ENCODE measurements around the gene POLG2. TPM values are rescaled to one million over a fixed set of nuclear protein-coding genes. Genes with fewer than 3 reads are reported as not detected.

The POLG2 gene
- total and polyA plus RNA-seq, 9 of the 15 experiments (the other 6 are each of a cell fraction or from before 2014, with no cell fraction given): 13.4 to 44.8 (median 37.0) TPM

DNA sequence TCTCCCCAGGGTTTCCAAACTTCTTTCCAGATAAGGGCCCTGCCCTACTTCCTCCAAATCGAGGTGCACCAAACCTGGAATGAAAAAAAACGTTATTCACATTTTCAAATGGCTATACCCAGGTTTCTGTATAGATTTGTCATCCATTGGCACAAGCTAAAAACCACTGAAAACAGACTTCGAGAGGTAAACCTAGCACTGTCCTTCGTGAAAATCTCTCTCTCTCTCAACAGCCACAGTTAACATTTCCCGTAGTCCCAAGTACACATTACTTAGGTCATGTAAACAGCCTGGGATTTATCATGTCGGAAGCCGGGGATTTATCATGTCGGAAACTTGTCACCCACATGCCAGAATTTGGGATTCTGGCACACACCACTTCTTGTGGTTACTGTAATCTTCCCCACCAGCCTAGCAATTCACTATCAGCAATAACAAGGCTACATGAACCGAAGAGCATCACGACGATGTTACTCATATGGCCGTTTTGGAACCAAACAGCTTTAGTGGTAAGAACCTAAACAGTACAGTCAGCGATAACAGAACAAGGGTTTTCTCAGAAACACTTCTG lies 8.0 kb upstream of the POLG2 start (continued):
- TF ChIP-seq, protein P1, sequence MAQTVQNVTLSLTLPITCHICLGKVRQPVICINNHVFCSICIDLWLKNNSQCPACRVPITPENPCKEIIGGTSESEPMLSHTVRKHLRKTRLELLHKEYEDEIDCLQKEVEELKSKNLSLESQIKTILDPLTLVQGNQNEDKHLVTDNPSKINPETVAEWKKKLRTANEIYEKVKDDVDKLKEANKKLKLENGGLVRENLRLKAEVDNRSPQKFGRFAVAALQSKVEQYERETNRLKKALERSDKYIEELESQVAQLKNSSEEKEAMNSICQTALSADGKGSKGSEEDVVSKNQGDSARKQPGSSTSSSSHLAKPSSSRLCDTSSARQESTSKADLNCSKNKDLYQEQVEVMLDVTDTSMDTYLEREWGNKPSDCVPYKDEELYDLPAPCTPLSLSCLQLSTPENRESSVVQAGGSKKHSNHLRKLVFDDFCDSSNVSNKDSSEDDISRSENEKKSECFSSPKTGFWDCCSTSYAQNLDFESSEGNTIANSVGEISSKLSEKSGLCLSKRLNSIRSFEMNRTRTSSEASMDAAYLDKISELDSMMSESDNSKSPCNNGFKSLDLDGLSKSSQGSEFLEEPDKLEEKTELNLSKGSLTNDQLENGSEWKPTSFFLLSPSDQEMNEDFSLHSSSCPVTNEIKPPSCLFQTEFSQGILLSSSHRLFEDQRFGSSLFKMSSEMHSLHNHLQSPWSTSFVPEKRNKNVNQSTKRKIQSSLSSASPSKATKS (CRISPR knock-in tag; IDR thresholded peaks at IDR 0.05): no peak
- TF ChIP-seq NCOA1 (IDR thresholded peaks at IDR 0.05; ENCODE audit: low read depth) (no peak), NUFIP1 (IDR thresholded peaks at IDR 0.05; ENCODE audit: partially characterized antibody) (no peak), WHSC1 (IDR thresholded peaks at IDR 0.05; ENCODE audit: low read length) (no peak), SUPT5H (IDR thresholded peaks at IDR 0.05) (no peak), GABPA (tag; conservative IDR thresholded peaks at IDR 0.05; ENCODE audit: low read depth) (no peak), CHD1 (IDR thresholded peaks at IDR 0.05; ENCODE audit: low read length) (no peak), HEY1 (CRISPR knock-in tag; IDR thresholded peaks at IDR 0.05; ENCODE audit: borderline replicate concordance) (no peak), STAT5A (IDR thresholded peaks at IDR 0.05; ENCODE audit: borderline replicate concordance, low read length) (peak; percentile 52; the same call in 1 of the 2 replicates), KLF13 (tag; IDR thresholded peaks at IDR 0.05; ENCODE audit: borderline replicate concordance, low read depth) (no peak), PCBP2 (IDR thresholded peaks at IDR 0.05; ENCODE audit: low read depth, low read length, poor library complexity, severe bottlenecking) (no peak)
- TF ChIP-seq, protein P2, sequence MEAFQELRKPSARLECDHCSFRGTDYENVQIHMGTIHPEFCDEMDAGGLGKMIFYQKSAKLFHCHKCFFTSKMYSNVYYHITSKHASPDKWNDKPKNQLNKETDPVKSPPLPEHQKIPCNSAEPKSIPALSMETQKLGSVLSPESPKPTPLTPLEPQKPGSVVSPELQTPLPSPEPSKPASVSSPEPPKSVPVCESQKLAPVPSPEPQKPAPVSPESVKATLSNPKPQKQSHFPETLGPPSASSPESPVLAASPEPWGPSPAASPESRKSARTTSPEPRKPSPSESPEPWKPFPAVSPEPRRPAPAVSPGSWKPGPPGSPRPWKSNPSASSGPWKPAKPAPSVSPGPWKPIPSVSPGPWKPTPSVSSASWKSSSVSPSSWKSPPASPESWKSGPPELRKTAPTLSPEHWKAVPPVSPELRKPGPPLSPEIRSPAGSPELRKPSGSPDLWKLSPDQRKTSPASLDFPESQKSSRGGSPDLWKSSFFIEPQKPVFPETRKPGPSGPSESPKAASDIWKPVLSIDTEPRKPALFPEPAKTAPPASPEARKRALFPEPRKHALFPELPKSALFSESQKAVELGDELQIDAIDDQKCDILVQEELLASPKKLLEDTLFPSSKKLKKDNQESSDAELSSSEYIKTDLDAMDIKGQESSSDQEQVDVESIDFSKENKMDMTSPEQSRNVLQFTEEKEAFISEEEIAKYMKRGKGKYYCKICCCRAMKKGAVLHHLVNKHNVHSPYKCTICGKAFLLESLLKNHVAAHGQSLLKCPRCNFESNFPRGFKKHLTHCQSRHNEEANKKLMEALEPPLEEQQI (IDR thresholded peaks at IDR 0.05): no peak
- TF ChIP-seq, protein P3, sequence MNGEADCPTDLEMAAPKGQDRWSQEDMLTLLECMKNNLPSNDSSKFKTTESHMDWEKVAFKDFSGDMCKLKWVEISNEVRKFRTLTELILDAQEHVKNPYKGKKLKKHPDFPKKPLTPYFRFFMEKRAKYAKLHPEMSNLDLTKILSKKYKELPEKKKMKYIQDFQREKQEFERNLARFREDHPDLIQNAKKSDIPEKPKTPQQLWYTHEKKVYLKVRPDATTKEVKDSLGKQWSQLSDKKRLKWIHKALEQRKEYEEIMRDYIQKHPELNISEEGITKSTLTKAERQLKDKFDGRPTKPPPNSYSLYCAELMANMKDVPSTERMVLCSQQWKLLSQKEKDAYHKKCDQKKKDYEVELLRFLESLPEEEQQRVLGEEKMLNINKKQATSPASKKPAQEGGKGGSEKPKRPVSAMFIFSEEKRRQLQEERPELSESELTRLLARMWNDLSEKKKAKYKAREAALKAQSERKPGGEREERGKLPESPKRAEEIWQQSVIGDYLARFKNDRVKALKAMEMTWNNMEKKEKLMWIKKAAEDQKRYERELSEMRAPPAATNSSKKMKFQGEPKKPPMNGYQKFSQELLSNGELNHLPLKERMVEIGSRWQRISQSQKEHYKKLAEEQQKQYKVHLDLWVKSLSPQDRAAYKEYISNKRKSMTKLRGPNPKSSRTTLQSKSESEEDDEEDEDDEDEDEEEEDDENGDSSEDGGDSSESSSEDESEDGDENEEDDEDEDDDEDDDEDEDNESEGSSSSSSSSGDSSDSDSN (IDR thresholded peaks at IDR 0.05; ENCODE audit: borderline replicate concordance in 1 of 2, low read depth in 2 of 2, low read length in 2 of 2): no peak
- TF ChIP-seq, protein P4, sequence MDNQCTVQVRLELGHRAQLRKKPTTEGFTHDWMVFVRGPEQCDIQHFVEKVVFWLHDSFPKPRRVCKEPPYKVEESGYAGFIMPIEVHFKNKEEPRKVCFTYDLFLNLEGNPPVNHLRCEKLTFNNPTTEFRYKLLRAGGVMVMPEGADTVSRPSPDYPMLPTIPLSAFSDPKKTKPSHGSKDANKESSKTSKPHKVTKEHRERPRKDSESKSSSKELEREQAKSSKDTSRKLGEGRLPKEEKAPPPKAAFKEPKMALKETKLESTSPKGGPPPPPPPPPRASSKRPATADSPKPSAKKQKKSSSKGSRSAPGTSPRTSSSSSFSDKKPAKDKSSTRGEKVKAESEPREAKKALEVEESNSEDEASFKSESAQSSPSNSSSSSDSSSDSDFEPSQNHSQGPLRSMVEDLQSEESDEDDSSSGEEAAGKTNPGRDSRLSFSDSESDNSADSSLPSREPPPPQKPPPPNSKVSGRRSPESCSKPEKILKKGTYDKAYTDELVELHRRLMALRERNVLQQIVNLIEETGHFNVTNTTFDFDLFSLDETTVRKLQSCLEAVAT (IDR thresholded peaks at IDR 0.05): peak in 1 of 2 experiments; percentile 45; a peak in 1 of 4 replicates
- TF ChIP-seq, protein P5, sequence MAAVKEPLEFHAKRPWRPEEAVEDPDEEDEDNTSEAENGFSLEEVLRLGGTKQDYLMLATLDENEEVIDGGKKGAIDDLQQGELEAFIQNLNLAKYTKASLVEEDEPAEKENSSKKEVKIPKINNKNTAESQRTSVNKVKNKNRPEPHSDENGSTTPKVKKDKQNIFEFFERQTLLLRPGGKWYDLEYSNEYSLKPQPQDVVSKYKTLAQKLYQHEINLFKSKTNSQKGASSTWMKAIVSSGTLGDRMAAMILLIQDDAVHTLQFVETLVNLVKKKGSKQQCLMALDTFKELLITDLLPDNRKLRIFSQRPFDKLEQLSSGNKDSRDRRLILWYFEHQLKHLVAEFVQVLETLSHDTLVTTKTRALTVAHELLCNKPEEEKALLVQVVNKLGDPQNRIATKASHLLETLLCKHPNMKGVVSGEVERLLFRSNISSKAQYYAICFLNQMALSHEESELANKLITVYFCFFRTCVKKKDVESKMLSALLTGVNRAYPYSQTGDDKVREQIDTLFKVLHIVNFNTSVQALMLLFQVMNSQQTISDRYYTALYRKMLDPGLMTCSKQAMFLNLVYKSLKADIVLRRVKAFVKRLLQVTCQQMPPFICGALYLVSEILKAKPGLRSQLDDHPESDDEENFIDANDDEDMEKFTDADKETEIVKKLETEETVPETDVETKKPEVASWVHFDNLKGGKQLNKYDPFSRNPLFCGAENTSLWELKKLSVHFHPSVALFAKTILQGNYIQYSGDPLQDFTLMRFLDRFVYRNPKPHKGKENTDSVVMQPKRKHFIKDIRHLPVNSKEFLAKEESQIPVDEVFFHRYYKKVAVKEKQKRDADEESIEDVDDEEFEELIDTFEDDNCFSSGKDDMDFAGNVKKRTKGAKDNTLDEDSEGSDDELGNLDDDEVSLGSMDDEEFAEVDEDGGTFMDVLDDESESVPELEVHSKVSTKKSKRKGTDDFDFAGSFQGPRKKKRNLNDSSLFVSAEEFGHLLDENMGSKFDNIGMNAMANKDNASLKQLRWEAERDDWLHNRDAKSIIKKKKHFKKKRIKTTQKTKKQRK (IDR thresholded peaks at IDR 0.05; ENCODE audit: borderline replicate concordance, low read depth, low read length): no peak
